ENCODE results near the gene TMEM89. TPM values are rescaled to one million over a fixed set of nuclear protein-coding genes. Genes with fewer than 3 reads are reported as not detected.

TMEM89 gene
- total RNA-seq, 1 experiment from 2014 or later: 0.74 TPM

DNA sequence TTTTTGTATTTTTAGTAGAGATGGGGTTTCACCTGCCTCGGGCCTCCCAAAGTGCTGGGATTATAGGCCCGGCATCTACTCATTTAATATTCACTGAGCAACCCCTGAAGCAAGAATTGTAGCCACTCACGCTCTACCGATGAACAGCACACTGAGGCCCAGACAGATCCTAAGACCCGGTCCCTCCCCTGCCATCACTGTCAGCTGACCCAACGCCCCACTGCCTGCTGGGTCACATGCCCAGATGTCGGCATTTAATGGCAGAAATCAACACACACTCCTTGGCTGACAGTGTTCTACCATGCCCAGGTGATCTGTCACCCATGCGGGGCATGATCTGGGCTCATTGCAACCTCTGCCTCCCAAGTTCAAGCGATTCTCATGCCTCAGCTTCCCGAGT is 3.2 kb upstream of the TMEM89 start:
- Mint-ChIP-seq H3K9me3 (no peaks in the 10 kb centered on the region), H3K27ac (0 out of 7 replicates have a peak overlapping the region, but pooled peaks of 1 of the 3 experiments have one; percentile 39), H3K36me3 (ENCODE audit: insufficient read depth in 1 of 3, low read depth in 3 of 3) (peaks cover 38 to 63% (median 55%) of the 10 kb centered on the region in 3 experiments), H3K4me3 (no peak overlapping the region), H3K4me1 (peaks cover 5 to 9% of the 10 kb centered on the region in 2 experiments), H3K27me3 (ENCODE audit: low read depth) (peaks cover 1% of the 10 kb centered on the region; the same call in 1 of the 2 replicates)
- no peak overlapping the region for H2BK20ac ChIP-seq (ENCODE audit: low read depth, low read length, poor library complexity, severe bottlenecking)
- H2BK5ac ChIP-seq (ENCODE audit: insufficient read length, low read length): no peak overlapping the region
- H4K91ac ChIP-seq (ENCODE audit: insufficient read length, low read depth, low read length): no peak overlapping the region
- no peak overlapping the region for H4K5ac ChIP-seq (ENCODE audit: insufficient read length, low read depth, low read length)
- no peak overlapping the region for H3K14ac ChIP-seq (ENCODE audit: insufficient read depth, low read length)
- no peak overlapping the region for H2AFZ ChIP-seq (ENCODE audit: low read length)
- H3K27me3 ChIP-seq (ENCODE audit: insufficient read depth, low read length): no peaks in the 10 kb centered on the region
- WGBS (ENCODE audit: extremely low coverage, insufficient read length, low lambda C conversion rate): no CpG with 5 or more reads among the region's 10 CpGs
- H3K9me3 ChIP-seq (ENCODE audit: control insufficient read depth, low read depth, low read length): no peaks in the 10 kb centered on the region
- no peak overlapping the region for H2BK12ac ChIP-seq (ENCODE audit: insufficient read length, low read depth, low read length)
- no peak overlapping the region for H3K18ac ChIP-seq (ENCODE audit: insufficient read length, low read depth, low read length)
- H3K9ac ChIP-seq (ENCODE audit: extremely low read depth, insufficient read length, low read length): no peak overlapping the region
- no peaks in the 10 kb centered on the region; the same call in 1 of the 2 replicates for H3K4me1 ChIP-seq (ENCODE audit: insufficient read depth, low read length)
- H2BK120ac ChIP-seq (ENCODE audit: low read depth, low read length, poor library complexity, severe bottlenecking): no peak overlapping the region
- no peak for TF ChIP-seq CTCF (conservative IDR thresholded peaks at IDR 0.05)
- no peak overlapping the region for H2BK15ac ChIP-seq (ENCODE audit: low read depth, low read length)
- no peak overlapping the region for H3K23ac ChIP-seq (ENCODE audit: insufficient read length, low read depth, low read length)
- no peak overlapping the region for H3K4me2 ChIP-seq (ENCODE audit: insufficient read depth, insufficient read length, low read length)
- no peak overlapping the region for H4K8ac ChIP-seq (replicated peaks; ENCODE audit: insufficient read length, low read depth, low read length)
- no peak overlapping the region for H3K4ac ChIP-seq (ENCODE audit: low read depth, low read length)
- H3K79me2 ChIP-seq (ENCODE audit: insufficient read depth, low read length): no peaks in the 10 kb centered on the region
- no peak overlapping the region for H3K27ac ChIP-seq (ENCODE audit: insufficient read length, low read depth, low read length)
- no peak overlapping the region for H2AK5ac ChIP-seq (ENCODE audit: insufficient read length, low read length)
- H3K23me2 ChIP-seq (ENCODE audit: insufficient read length, low read depth, low read length, poor library complexity, severe bottlenecking): no peaks in the 10 kb centered on the region
- no peak for DNase-seq
- no peaks in the 10 kb centered on the region for H3K79me1 ChIP-seq (ENCODE audit: insufficient read depth, low read depth, low read length, poor library complexity, severe bottlenecking)
- H4K20me1 ChIP-seq (ENCODE audit: control insufficient read depth, insufficient read depth, insufficient read length): no peaks in the 10 kb centered on the region
- no peak overlapping the region for H3T11ph ChIP-seq (ENCODE audit: low read length)
- H3K56ac ChIP-seq (ENCODE audit: insufficient read length, low read depth, low read length): no peak overlapping the region

All from H9 (cell line).